Brain microvascular endothelial cell (primary cell): ENCODE results near the gene CAMK2N1.
A peak's percentile ranks its signal among the peaks of the same experiment; 100 is the strongest.

ENCODE experiments used
- DNase-seq: peaks from one replicate; pipeline ENCODE4 v3.0.0-alpha.2; 2020
- H3K27ac ChIP-seq: fragments of 250-450 bp; sonication (Bioruptor Pico); 2 replicates; pipeline ENCODE4 v1.5.1; 2020; ENCODE audit warnings: mild to moderate bottlenecking, moderate library complexity
- H3K27me3 ChIP-seq: fragments of 250-450 bp; sonication (Bioruptor Pico); replicated peaks from 2 replicates; pipeline ENCODE4 v1.5.1; 2020; ENCODE audit warnings: mild to moderate bottlenecking
- H3K36me3 ChIP-seq: fragments of 250-450 bp; sonication (Bioruptor Pico); replicated peaks from 2 replicates; pipeline ENCODE4 v1.5.1; 2020; ENCODE audit warnings: mild to moderate bottlenecking
- H3K4me3 ChIP-seq: 2 replicates; pipeline ENCODE4 v1.5.1; 2011; ENCODE audit warnings: low read depth, mild to moderate bottlenecking, control low read depth, low read length, moderate library complexity
- in situ Hi-C: cut with HindIII; loops from 2 replicates; pipeline ENCODE4 v1.10.0; 2017; ENCODE audit warnings: low sequenced_read_pairs, low pct_ligation_motif_present
- TF ChIP-seq, protein P1 (sequence below): IDR thresholded peaks from 2 replicates; pipeline ENCODE4 v1.5.1; 2011; ENCODE audit warnings: low read depth, mild to moderate bottlenecking, moderate library complexity, low read length, control low read depth, inconsistent platforms; ENCODE audit errors: missing control alignments

CAMK2N1 gene

DNA sequence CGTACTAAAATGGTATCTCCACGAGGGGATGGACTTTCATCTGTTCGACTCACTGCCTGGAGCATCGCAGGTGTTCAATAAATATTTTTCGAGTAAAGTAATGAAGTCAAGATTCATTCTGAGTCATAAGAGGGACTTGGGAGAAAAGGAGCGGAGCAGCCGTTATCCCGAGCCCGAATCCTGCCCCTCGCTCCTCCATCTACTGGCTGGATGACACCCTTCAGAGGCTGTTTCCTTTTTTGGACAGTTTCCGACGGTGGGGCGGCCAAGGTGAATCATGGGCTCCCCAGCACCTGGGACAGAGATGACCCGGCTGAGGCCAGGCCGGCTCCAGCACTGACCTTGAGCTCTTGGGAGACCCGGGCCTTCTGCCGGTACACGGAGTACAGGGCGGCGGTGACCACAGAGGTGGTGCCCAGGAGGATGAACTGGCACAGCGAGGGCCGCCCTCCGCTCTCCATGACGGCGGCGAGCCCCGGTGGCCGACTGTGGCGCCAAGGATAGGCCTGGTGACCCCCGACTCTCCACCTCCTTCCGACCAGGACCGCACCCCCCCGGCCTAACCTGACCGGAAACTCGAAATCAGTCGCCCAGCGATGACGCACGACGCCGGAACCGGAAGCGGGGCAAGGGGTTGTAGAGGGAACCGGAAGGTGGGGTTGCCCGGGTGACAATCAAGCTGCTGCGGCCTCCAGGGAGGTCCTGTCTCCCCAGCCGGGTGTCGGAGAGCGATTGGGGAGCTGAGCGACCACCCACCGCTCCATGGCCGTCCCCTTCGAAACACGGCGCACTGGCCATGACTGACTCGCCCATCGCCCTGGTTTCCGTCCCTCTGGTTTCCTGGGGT is 21.8 kb upstream of the CAMK2N1 start, which contains the start of gene MUL1:
Gene MUL1 (minus strand): TSS at position 588 of the 847 bp plus-strand sequence. CDS start 127 bp downstream, at position 461.
- TF ChIP-seq, protein P1, sequence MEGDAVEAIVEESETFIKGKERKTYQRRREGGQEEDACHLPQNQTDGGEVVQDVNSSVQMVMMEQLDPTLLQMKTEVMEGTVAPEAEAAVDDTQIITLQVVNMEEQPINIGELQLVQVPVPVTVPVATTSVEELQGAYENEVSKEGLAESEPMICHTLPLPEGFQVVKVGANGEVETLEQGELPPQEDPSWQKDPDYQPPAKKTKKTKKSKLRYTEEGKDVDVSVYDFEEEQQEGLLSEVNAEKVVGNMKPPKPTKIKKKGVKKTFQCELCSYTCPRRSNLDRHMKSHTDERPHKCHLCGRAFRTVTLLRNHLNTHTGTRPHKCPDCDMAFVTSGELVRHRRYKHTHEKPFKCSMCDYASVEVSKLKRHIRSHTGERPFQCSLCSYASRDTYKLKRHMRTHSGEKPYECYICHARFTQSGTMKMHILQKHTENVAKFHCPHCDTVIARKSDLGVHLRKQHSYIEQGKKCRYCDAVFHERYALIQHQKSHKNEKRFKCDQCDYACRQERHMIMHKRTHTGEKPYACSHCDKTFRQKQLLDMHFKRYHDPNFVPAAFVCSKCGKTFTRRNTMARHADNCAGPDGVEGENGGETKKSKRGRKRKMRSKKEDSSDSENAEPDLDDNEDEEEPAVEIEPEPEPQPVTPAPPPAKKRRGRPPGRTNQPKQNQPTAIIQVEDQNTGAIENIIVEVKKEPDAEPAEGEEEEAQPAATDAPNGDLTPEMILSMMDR, result no peak
- in situ Hi-C loops, result no loop called here
- Histone ChIP-seq H3K4me3 (peak within 1 kb of the TSS; percentile 95), H3K36me3 (peaks cover 2% of the 10 kb centered on the region), H3K27ac (peak within 1 kb of the TSS; percentile 55), H3K27me3 (no peaks in the 10 kb centered on the region)
- peak; percentile 89 for DNase-seq

DNA sequence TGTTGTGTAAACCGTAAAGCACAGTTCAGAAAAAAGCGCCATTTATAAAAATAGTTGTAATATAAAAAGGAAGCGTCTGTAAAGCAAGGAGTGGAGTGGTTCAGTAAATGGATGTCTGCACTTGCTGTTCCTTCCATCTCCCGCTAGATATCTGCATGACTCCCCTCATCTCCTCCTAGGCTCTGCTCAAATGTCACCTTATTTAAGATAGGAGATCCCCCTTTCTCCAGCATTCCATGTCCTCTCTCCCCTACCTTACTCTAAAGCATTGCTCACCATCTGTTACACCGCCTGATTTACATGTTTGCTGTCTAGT is 21.2 kb upstream of the CAMK2N1 start:
- Histone ChIP-seq H3K36me3 (peaks cover 8% of the 10 kb centered on the region), H3K4me3 (peak overlapping the region; percentile 95), H3K27ac (no peak overlapping the region), H3K27me3 (no peaks in the 10 kb centered on the region)
- TF ChIP-seq, protein P1, result no peak
- in situ Hi-C loops, result no loop called here
- DNase-seq, result no peak

DNA sequence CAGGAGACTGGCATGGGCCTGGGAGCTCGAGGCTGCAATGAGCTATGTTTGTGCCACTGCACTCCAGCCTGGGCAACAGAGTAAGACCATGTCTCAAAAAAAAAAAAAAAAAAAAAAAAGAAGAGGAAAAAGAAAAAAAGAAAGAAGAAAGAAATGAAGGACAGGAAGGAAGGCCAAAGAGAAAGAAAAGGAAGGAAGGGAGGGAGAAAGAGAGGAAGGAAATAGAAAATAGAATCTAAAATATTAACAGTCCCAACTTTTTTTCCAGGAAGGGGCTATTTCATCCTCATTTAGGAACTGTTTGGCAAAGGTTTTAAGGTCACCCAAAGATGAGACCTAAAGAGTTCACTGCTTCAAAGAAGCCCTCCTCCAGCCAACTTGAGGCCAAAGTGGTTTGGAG is 19.5 kb upstream of the CAMK2N1 start:
- TF ChIP-seq, protein P1, result no peak
- H3K27me3 ChIP-seq, result no peaks in the 10 kb centered on the region
- no peak overlapping the region for H3K27ac ChIP-seq
- peaks cover 22% of the 10 kb centered on the region for H3K36me3 ChIP-seq
- no peak for DNase-seq
- in situ Hi-C loops, result no loop called here
- H3K4me3 ChIP-seq, result no peak overlapping the region

DNA sequence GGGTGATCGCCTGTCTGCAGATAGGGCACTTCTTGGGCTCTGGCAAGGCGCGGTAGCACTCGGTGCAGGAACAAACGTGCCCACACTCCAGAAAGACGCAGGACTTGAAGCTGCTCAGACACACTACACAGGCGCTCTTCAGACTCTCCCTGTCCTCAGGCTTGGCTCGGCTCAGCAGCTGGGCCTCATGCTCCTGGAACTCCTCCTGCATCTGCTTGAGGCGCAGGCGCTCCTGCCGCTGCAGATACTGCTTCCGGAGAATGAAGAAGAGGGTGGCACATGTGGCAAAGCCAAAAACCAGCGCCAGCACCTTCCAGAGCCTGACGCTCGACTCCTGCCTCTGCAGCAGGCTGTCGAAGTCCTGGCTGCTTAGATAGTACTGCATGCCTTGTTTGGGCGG is 14.7 kb upstream of the CAMK2N1 start:
- TF ChIP-seq, protein P1, result no peak
- Histone ChIP-seq H3K27me3 (no peaks in the 10 kb centered on the region), H3K27ac (no peak overlapping the region), H3K36me3 (peaks cover 39% of the 10 kb centered on the region), H3K4me3 (no peak overlapping the region)
- no peak for DNase-seq
- in situ Hi-C loops, result no loop called here

DNA sequence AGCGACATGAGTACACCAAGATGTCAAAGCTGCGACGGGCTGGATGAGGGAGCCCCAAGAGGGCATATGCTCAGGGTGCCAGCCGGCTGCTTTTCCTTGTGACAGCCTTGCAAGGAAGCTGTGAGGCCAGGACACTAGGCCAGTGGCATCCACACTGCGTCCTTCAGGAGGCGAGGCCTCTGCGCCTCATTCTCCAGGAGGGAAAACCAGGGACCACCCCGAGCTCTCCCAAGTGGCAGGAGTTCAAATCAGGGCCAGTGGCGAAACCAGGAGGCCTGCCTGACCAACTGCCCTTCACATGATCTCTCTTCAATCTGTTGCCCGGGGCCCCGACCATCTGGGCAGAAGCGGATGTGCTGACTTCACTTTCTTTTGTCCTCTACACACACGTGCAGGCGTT is 13.7 kb upstream of the CAMK2N1 start:
- in situ Hi-C loops, result no loop called here
- no peak overlapping the region for H3K4me3 ChIP-seq
- no peaks in the 10 kb centered on the region for H3K27me3 ChIP-seq
- H3K27ac ChIP-seq, result no peak overlapping the region
- peaks cover 39% of the 10 kb centered on the region for H3K36me3 ChIP-seq
- TF ChIP-seq, protein P1, result no peak
- DNase-seq, result no peak

DNA sequence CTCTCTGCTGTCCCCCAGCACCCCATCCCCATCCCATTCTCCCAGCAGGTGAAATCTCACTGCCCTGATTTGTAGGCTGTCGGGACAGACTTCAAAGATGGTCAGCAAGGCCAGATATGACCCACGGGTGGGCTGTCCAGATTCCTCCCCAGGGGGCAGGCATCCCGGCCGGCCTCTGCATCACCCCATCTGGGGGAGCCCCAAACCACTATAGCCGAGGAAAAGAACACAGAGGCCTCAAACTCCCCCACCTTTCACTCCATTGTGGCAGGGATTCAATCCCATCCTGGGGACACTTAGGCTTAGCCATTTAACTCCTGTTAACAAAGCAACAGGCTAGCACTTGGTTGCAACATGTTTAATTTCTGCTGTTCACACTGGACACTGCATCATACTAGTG is 13.1 kb upstream of the CAMK2N1 start:
- H3K36me3 ChIP-seq, result peaks cover 39% of the 10 kb centered on the region
- DNase-seq, result no peak
- no peaks in the 10 kb centered on the region for H3K27me3 ChIP-seq
- TF ChIP-seq, protein P1, result no peak
- in situ Hi-C loops, result no loop called here
- no peak overlapping the region for H3K4me3 ChIP-seq
- H3K27ac ChIP-seq, result no peak overlapping the region
